Ovary (tissue), 9 donors: ENCODE measurements around the gene PIK3C2G. TPM values are rescaled to one million over a fixed set of nuclear protein-coding genes. Genes with fewer than 3 reads are reported as not detected.

Source experiments
- DNase-seq, 5 donors: peaks; one replicate each; pipeline ENCODE4 v3.0.0-alpha.2; 2019 to 2020
- H3K27ac ChIP-seq, 2 donors: fragments of 200-600 bp; one replicate each; pipeline versions ENCODE4 v1.5.1 to v1.8.0; 2019 to 2022
- H3K27me3 ChIP-seq: fragments of 200-600 bp; one replicate; pipeline ENCODE4 v1.8.0; 2022
- H3K36me3 ChIP-seq: fragments of 200-600 bp; sonication (generic); one replicate; pipeline ENCODE4 v1.5.1; 2019
- H3K4me1 ChIP-seq: one replicate; pipeline ENCODE4 v1.8.1; 2013; ENCODE audit warnings: mild to moderate bottlenecking, moderate library complexity; ENCODE audit not compliant: insufficient read depth
- H3K4me3 ChIP-seq: fragments of 200-600 bp; sonication (generic); one replicate; pipeline ENCODE4 v1.5.1; 2017
- H3K9me3 ChIP-seq, 2 donors: fragments of 200-600 bp in 1 of 2; sonication (generic) in 1 of 2; one replicate each; pipeline versions ENCODE4 v1.5.1 to v1.8.1; 2013 to 2019; ENCODE audit warnings: mild to moderate bottlenecking in 1 of 2, moderate library complexity in 1 of 2
- CTCF ChIP-seq, 3 donors: fragments of 450-650 bp in 2 of 3; fragments of 200-600 bp in 1 of 3; IDR thresholded peaks; one replicate each; pipeline versions ENCODE4 v1.5.1 to v1.8.0; 2016 to 2022; ENCODE audit warnings: antibody characterized with exemption in 3 of 3, mild to moderate bottlenecking in 1 of 3
- EP300 ChIP-seq: sonication (generic); formaldehyde crosslinking; IDR thresholded peaks from one replicate; pipeline ENCODE4 v1.6.1; 2017; ENCODE audit warnings: antibody characterized with exemption
- POLR2A ChIP-seq: fragments of 450-650 bp; IDR thresholded peaks from one replicate; pipeline ENCODE4 v1.6.1; 2017; ENCODE audit warnings: antibody characterized with exemption, mild to moderate bottlenecking, moderate library complexity
- WGBS, 3 donors: extraction: QIAGEN DNeasy Blood & Tissue Kit in 1 of 3; methylation state at CpG; one replicate each; pipeline versions ENCODE4 v1.1.5 to v1.1.7; 2013 to 2017; 5-methylcytosine and 5-hydroxymethylcytosine counted together
- intact Hi-C, 4 donors: fragments of 100-400 bp; cut with DNase I; formaldehyde crosslinking; loops; one replicate each; pipeline versions ENCODE4 v1.11.0 to v1.15.1; 2022 to 2023
- polyA plus RNA-seq, 2 donors: library from polyadenylated mRNA; stranded (reverse); fragments of 200-250 nt in 1 of 2; fragments of 350-450 nt in 1 of 2; fragmentation: Illumina TruSeq in 1 of 2; extraction: RNeasy Lipid Tissue Mini Kit (QIAGEN cat#74804) in 1 of 2; gene quantifications; one replicate each; pipeline ENCODE4 v1.2.3, GENCODE V29; 2013 to 2014
- total RNA-seq, 7 donors: library from RNA; depleted of rRNA in 2 of 7; stranded (reverse); fragments of >200 nt in 2 of 7; fragmentation: NEBNext Ultra II Directional in 3 of 7; extraction: Animal tissue kit (Norgen Biotek cat#: 25700) in 3 of 7; gene quantifications; one replicate each; pipeline versions ENCODE4 v1.1.0 to v1.2.4, GENCODE V29; 2016 to 2023
- donor health status: DM: no; HTN: no; CAD: no; lungs with moderate emphysema.
- donor health status: DM: no; HTN: no; CAD: no.
- donor health status: Bipolar disorder and iron deficiency.
- donor health status: DM: yes; HTN: yes; CAD: no.
- donor health status: DM: no; HTN: no; CAD: no.
- donor health status: DM: yes; HTN: yes; CAD: no.

The PIK3C2G gene
- total and polyA plus RNA-seq, 9 donors: 0.02 to 1.6 (median 0.07) TPM; not detected in 4

- no peak for DNase-seq
- intact Hi-C loops: no loop called here
- TF ChIP-seq EP300: no peak
- TF ChIP-seq POLR2A: no peak
- TF ChIP-seq CTCF (IDR thresholded peaks at IDR 0.05): no peak
- 76 to 86% (median 82%) methylated on average over 1 of the region's 1 CpG for WGBS, 3 donors
- Histone ChIP-seq H3K4me1 (peaks cover 2% of the 10 kb centered on the region), H3K36me3 (no peaks in the 10 kb centered on the region), H3K27me3 (no peaks in the 10 kb centered on the region), H3K4me3 (no peak overlapping the region), H3K27ac (no peak overlapping the region), H3K9me3 (no peaks in the 10 kb centered on the region)
These were observed 196.0 kb downstream of the PIK3C2G start for GRCh38 chr12:18457362-18457761.

DNA sequence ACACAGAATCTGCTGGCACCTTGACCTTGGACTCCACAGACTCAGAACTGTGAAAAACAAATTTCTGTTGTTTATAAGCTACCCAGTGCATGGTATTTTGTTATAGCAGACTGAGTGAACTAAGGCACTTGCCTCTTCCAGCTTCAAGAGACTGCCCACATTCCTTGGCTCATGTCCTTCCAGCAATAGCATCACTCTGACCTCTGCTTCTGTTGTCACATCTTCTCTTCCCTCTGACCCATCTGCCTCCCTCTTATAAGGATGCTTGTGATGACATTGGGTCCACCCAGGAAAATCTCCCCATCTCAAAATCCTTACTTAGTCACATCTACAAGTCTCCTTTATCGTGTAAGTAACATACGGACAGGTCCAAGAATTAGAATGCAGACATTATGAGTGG lies 200.4 kb downstream of the PIK3C2G start:
- 82 to 87% (median 84%) methylated on average over 2 of the region's 2 CpGs for WGBS, 3 donors
- H3K4me3 ChIP-seq: no peak overlapping the region
- DNase-seq: no peak
- H3K36me3 ChIP-seq: no peaks in the 10 kb centered on the region
- intact Hi-C loops: no loop called here
- H3K9me3 ChIP-seq: no peaks in the 10 kb centered on the region
- no peak for TF ChIP-seq POLR2A
- TF ChIP-seq EP300: no peak
- TF ChIP-seq CTCF (IDR thresholded peaks at IDR 0.05): no peak
- H3K27me3 ChIP-seq: no peaks in the 10 kb centered on the region
- H3K27ac ChIP-seq: no peak overlapping the region
- peaks cover 2% of the 10 kb centered on the region for H3K4me1 ChIP-seq

DNA sequence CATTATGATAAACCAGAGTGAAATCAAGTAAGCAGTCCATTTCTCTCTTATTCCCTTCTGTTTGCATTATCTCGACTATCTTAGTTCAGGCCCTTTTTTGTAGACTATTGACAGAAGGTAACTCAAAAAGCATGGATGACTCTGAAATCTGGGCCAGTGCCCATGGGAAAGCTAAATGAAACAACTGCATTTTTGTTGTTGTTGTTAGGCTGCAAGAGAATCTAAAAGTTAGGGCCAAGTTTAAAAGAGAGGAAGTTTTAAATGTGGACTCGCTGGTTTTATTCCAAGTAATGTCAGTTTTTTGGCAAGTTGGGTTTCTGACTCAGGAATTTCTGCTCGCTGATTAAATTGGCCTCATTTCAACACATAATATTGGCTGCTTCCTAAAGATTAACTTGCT lies 201.1 kb downstream of the PIK3C2G start:
- Histone ChIP-seq H3K9me3 (no peaks in the 10 kb centered on the region), H3K36me3 (no peaks in the 10 kb centered on the region), H3K27me3 (no peaks in the 10 kb centered on the region), H3K4me1 (peaks cover 2% of the 10 kb centered on the region), H3K4me3 (no peak overlapping the region), H3K27ac (no peak overlapping the region)
- intact Hi-C loops: no loop called here
- no peak for TF ChIP-seq CTCF (IDR thresholded peaks at IDR 0.05)
- TF ChIP-seq EP300: no peak
- TF ChIP-seq POLR2A: no peak
- whole genome bisulfite sequencing, 3 donors: 2 to 4% (median 3%) methylated on average over 3 of the region's 3 CpGs
- no peak for DNase-seq

DNA sequence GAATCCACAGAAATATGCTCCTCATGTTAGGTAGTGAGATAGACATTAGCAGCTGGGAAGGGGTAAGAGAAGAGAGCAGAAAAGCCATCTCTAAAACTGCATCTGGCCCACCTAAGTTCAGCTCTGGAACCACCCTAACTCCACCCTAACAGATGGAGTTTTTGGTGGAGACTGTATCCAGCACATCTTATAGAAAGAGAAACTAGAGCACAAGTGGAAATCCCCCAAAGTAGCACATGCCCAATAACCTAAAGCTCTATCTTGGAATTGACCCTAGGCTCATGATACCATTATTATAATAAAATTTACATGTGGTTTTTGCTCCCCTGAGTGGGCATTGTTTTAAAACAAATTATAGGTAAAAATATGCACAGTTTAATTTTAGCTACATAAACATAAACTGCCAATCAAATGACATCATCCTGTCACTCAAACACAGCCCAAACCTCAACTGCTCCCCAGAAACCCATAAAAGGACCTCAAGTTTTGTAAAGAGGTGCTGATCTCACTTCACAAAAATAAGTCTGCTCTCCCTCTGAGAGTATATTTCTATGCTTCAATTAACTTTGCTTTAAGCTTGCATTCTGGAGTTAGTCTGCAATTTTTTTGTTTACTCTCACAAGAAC lies 206.4 kb downstream of the PIK3C2G start:
- intact Hi-C loops: no loop called here
- H3K9me3 ChIP-seq: no peaks in the 10 kb centered on the region
- no peak for DNase-seq
- no peaks in the 10 kb centered on the region for H3K36me3 ChIP-seq
- no peaks in the 10 kb centered on the region for H3K4me1 ChIP-seq
- no peak overlapping the region for H3K4me3 ChIP-seq
- no peaks in the 10 kb centered on the region for H3K27me3 ChIP-seq
- TF ChIP-seq POLR2A (no peak), EP300 (no peak), CTCF (IDR thresholded peaks at IDR 0.05) (no peak)
- H3K27ac ChIP-seq: no peak overlapping the region
